ENCODE results near the gene SH3GLB1.
A peak's percentile ranks its signal among the peaks of the same experiment; 100 is the strongest.

Gene SH3GLB1

DNA sequence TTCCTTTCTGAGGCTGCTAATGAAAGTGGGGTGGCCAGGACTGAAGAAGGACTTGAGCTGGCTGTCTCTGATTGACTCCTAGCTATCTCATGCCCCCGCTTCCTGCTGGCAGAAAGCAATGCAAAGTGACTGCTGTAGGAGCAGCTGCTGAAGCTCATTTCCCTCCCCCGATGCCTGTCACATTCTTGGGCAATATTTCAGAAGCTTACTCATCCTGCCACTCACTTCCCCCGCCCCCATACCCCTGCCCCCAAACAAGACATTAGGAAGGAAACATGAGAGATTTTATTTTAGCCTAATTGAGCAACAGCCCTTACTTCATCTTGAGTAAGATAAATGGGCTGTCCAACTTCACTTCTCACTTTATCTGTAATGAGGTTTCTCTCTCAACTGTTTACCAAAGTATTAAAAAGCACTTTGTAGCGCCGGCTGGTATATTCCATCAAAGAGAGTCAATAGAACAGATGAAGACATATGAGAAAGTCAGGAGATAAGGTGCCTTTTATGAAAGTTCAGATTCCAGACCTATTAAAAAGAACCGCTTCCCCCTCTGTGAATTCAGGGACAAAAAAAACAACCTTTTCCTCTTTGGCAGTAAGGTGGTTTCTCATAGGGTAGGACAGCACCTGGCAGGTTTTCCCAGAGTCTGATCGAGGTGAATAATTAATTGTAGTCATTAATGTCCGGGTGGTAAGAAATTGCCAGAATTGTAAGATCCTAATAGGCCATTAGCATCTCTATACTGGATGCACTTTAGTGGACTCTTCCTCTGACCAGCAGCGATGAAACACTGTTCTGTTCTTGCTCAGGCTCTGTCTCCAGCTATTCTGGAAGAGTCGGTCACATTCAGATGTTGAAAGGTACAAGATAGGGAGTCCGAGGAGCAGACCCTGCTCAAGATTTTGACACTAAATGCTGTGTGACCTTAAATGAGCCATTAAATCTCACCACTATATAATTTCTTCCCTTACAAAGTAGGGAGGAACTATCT lies 70.2 kb downstream of the SH3GLB1 start:
- DNase-seq (ENCODE audit: low read depth), result peak; percentile 1

DNA sequence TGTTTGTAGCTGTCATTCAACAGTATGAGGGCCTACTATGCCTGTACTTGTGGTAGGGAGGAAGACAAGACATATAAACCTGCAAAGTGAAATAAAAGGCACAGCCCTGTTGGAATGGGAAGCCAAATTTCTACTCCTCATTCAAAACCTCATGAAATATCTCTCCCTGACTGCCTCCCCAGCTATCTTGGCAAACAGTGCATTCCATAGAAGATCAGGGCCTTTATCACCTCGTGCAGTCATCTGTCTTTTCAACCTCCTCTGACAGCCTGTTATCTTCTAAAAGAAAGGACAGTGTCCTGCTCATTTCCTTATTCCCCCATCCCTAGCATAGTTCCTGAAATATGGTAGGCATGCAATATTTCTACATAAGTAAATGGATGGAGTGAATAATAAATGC lies 71.0 kb downstream of the SH3GLB1 start:
- no peak for DNase-seq (ENCODE audit: low read depth)

DNA sequence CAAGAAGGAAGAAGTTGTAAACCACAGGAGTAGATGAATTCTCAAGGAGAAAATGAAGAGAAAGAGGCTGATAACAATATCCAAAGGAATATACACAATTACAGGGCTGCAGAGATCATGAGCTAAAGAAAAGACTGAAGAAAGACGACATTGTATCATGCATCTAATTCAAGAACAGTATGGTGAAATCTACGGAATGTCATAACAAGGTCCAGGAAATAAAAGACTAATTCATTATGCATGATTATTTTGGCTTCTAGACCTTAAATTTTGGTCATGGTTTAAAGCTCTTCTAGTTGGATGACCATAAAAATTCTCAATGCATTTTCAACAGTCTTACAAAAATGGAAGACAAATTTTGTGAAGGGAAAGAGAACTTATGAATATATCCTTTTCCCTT lies 71.7 kb downstream of the SH3GLB1 start:
- DNase-seq (ENCODE audit: low read depth), result no peak

DNA sequence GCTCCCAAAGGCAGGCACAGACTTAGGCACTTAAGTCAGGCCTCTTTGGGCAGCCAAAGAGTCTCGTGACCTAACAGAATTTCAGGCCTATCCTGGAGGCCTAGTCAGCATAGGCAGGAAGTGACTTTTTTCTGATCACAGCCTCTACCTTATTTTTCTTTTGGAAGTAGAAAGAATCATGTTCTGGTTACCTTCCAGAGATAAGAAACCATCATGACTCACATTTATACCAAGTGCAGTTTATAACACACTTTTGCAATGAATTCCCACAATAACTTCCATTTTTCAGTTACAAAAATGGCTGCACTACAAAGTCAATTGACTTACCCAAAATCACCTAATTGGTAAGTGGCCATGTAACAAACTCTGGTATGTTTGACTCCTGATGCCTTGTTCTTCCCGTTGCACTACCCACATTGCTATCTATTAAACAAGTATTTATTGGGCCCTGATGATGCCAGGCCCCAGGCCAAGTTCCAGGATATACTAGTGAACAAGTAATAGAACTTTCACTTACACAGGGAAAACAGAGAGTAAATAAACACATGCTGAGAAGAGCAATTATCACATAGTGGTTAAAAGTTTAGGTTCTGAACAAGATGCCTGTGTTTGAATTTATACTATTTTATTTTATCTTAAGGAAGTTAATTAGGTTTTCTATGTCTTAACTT lies 74.3 kb downstream of the SH3GLB1 start:
- no peak for DNase-seq (ENCODE audit: low read depth)

DNA sequence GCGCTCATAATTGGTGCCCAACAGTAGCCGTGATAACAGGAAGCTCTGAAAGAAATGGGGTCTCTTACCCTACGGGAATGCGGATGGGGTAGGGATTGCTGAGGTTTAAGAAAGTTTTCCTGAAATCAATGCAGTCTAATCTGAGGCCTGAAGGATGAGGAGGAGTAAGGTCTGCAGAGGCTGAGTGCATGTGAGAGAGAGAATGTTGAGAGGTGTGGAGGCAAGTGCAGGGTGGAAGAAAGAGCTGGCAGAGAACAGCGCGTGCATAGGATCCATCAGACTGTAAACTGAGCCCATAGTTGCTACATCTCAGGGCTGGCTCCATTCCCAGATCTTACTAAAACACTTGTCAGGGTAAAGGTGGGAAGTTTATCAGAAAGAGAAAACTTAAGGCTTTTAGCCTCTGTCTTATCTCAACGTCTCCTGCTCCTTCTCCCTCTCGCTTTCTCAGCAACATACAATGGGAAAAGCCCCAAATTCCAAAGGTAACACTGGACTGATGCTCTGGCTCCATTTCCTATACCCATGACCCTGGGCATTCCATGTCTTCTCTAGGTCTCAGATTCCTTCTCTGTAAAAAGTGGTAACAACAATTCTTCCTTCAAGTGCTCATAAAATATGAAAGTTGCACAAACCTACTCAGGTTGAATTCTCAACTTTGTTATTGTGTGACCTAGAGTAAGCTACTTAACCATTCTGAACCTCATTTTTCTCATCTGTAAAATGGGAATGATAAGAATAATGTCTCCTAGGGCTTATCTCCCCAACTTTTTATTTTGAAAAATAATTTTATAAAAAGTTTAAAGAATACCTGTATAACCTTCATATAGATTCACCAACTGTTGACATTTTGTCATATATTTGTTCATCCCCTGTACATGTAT lies 75.2 kb downstream of the SH3GLB1 start:
- DNase-seq (ENCODE audit: low read depth), result no peak

DNA sequence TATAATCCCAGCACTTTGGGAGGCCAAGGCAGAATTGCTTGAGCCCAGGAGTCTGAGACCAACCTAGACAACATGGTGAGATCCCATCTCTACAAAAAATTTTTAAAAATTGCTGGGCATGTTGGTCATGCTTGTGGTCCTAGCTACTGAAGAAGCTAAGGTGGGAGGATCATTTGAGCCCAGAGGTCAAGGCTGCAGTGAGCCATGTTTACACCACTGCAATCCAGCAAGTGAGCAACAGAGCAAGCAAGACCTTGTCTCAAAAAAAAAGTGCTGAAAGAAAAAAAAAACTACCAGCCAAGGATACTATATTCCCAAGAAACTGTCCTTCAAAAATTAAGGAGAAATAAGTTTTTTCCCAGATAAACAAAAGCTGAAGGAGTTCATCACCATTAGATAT lies 78.1 kb downstream of the SH3GLB1 start:
- no peak for DNase-seq (ENCODE audit: low read depth)

DNA sequence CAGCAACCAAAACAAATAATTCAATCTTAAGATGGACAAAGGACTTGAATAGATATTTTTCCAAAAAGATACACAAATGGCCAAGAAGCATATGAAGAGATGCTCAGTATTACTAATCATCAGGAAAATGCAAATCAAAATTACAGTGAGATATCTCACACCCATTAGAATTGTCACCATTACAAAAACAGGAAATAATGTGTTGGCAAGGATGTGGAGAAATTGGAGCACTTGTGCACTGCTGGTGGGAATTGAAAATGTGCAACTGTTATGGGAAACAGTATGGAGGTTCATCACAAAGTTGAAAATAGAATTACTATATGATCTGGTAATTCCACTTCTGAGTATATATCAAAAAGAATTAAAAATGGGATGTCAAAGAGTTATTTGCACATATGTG lies 83.2 kb downstream of the SH3GLB1 start:
- DNase-seq (ENCODE audit: low read depth), result no peak

DNA sequence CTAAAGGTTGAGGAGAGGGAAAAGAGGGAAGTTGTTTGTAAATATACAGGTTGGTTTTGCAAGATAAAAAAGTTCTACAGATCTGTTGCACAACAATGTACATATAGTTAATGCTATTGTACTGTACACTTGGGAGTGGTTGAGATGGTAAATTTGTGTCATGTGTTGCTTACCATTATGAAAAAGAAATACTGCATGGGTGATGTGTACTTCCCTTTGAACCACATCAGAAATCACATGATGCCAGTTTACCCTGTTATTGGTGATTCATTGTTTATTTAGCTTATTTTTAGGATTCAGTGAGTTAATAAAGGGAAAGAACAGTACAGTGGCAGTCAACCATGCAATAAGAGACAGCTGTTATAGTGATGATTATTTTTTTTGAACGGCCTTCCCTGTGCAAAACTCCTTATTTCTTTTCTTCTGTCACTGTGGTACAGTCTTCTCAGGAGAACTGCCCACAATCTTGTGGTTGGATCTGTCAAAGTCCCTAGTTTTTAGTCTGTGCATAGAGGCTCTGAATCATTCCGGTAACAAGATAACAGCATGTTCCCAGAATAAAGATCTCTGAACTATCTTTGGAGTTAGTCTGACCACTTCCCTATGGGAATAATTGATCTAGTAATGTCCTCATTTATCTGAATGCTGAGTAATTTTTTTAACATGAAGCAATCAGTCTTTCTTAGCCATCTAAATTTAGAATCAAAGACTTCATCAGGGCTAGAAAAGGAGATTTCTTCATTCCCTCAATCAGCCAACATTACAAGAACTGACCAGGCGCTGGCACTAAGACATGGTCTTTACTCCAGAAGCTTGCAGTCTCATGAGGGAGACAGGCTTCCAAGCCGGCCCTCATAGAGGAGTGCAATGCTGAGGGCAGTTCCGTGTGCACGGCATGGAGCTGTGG lies 84.2 kb downstream of the SH3GLB1 start:
- DNase-seq (ENCODE audit: low read depth), result no peak

DNA sequence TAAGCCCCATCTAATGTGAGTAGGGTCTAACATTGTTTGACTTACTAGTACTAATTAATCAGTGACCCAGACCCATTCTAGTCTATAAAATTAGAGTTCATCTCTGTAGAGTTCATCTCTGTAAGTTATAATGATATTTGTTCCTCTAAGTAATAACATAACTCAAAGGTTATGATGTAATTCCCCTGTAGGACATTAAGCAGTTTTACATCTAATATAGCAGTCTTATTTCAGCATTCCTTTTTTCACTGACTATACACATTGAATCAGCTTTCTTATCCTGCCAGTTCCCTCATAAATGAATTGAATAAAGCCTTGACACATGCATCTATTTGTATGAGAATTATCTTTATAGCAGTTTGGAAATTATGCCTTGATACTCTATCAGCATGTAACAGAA lies 90.9 kb downstream of the SH3GLB1 start:
- no peak for DNase-seq (ENCODE audit: low read depth)
